ENCODE data around the gene USP33.
"Not testable (repeated sequence)": the region's sequence is repeated elsewhere in the genome, so short reads cannot be mapped to it uniquely, and the experiment has no call there.

USP33 gene

GRCh38 chr1:77732090-77732489 is 27.6 kb downstream of the USP33 start:
- no peak for DNase-seq

- no peak for DNase-seq
Measured at GRCh38 chr1:77725706-77726105, 33.9 kb downstream of the USP33 start.

- no peak for DNase-seq
Measured at GRCh38 chr1:77718181-77718580, 41.5 kb downstream of the USP33 start.

- DNase-seq: no peak
Measured at GRCh38 chr1:77716065-77716464, 43.6 kb downstream of the USP33 start.

- DNase-seq: no peak
Measured at GRCh38 chr1:77709727-77710126, 49.9 kb downstream of the USP33 start.

GRCh38 chr1:77706321-77706720 is 53.3 kb downstream of the USP33 start:
- DNase-seq: no peak

- DNase-seq: no peak
Measured at GRCh38 chr1:77704736-77705135, 54.9 kb downstream of the USP33 start.

GRCh38 chr1:77699673-77700072 is 60.0 kb downstream of the USP33 start:
- not testable (repeated sequence) for DNase-seq

GRCh38 chr1:77697441-77697840 is 62.2 kb downstream of the USP33 start:
- no peak for DNase-seq

- DNase-seq: no peak
Measured at GRCh38 chr1:77688939-77689338, 70.7 kb downstream of the USP33 start.

- DNase-seq: no peak
Measured at GRCh38 chr1:77687519-77687906, 72.1 kb downstream of the USP33 start.

- no peak for DNase-seq
Measured at GRCh38 chr1:77686796-77687518, 72.7 kb downstream of the USP33 start.

GRCh38 chr1:77683160-77684148 is 76.2 kb downstream of the USP33 start:
- peak; percentile 86 for DNase-seq

GRCh38 chr1:77682460-77683159 is 77.0 kb downstream of the USP33 start, which contains the start of gene ZZZ3:
ZZZ3 (minus strand) TSS chr1:77682658; CDS start chr1:77633354, 49,304 bp downstream.
- peak; percentile 93 for DNase-seq

- no peak for DNase-seq
Measured at GRCh38 chr1:77680173-77680572, 79.5 kb downstream of the USP33 start.

GRCh38 chr1:77678660-77679610 is 80.7 kb downstream of the USP33 start:
- DNase-seq: no peak

- DNase-seq: not testable (repeated sequence)
Measured at GRCh38 chr1:77674807-77675206, 84.8 kb downstream of the USP33 start.

GRCh38 chr1:77673716-77674355 is 85.8 kb downstream of the USP33 start:
- no peak for DNase-seq

GRCh38 chr1:77673030-77673429 is 86.6 kb downstream of the USP33 start:
- no peak for DNase-seq

GRCh38 chr1:77672374-77672773 is 87.3 kb downstream of the USP33 start:
- DNase-seq: no peak

- no peak for DNase-seq
Measured at GRCh38 chr1:77671836-77672235, 87.8 kb downstream of the USP33 start.
